Skin epidermis (tissue), 12 donors: ENCODE measurements around the gene PLA2G12B.
"Not testable (repeated sequence)": the region's sequence is repeated elsewhere in the genome, so short reads cannot be mapped to it uniquely, and the experiment has no call there.

ENCODE experiments used
- H3K27ac ChIP-seq, 21 experiments: fragments of 200-600 bp; sonication (generic) in 11 of 21; one replicate each; pipeline ENCODE4 v1.5.0; 2020; ENCODE audit warnings: mild to moderate bottlenecking in 3 of 21, inconsistent platforms in 2 of 21, moderate library complexity in 2 of 21
- H3K4me3 ChIP-seq, 7 experiments: fragments of 200-600 bp; sonication (generic) in 2 of 7; one replicate each; pipeline ENCODE4 v1.5.0; 2020; ENCODE audit warnings: inconsistent platforms in 2 of 7, mild to moderate bottlenecking in 2 of 7, moderate library complexity in 1 of 7

PLA2G12B gene

GRCh38 chr10:72954596-72955554, at the start of gene PLA2G12B:
Gene PLA2G12B, minus strand, starts transcription at chr10:72954806. Its CDS starts 121 bp downstream, at chr10:72954685.
- Histone ChIP-seq H3K27ac (no peak within 1 kb of the TSS), H3K4me3 (no peak within 1 kb of the TSS)

DNA sequence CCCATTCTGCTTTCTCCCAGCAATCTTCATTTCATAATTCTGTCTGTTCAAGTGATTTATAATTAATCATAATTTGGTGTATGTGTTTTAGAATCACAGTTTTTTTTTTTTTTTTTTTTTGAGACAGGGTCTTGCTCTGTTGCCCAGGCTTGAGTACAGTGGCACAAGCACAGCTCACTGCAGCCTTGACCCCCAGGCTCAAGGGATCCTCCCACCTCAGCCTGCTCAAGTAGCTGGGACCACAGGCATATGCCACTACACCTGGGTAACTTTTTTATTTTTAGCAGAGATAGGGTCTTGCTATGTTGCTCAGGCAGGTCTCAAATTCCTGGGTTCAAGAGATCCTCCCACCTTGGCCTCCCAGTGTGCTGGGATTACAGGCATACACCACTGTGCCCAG, 49.2 kb upstream of the PLA2G12B start:
- Histone ChIP-seq H3K27ac (no peak overlapping the region), H3K4me3 (no peak overlapping the region)

DNA sequence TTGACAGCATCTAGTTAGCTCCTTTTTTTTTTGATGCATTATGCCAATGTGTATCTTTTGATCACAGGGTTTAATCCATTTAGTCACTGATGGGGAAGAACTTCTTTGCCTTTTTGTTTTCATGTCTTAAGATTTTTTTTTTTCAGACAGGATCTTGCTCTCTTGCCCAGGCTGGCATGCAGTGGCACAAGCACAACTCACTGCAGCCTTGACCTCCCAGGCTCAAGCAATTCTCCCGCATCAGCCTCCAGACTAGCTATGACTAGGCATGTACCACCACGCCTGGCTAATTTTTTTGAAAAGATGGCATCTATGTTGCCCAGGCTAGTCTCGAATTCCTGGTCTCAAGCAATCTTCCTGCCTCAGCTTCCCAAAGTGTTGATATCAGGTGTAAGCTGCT, 46.4 kb upstream of the PLA2G12B start:
- Histone ChIP-seq H3K27ac (no peak overlapping the region), H3K4me3 (no peak overlapping the region)

DNA sequence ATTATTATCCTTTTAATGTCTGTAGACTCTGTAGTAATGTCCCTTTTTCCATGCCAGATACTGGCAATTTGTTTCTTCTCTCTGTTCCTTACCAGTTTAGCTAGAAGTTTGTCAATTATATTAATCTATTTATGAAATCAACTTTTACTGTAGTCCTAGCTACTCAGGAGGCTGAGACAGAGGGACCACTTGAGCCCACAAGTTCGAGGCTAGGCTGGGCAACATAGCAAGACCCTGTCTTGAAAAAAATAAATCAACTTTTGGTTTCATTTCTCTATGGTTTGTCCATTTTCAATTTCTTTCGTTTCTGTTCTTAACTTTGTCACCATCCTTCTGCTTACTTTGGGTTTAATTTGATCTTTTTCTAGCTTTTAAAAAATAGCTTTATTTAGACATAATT, 42.5 kb upstream of the PLA2G12B start:
- H3K4me3 ChIP-seq, result no peak overlapping the region
- H3K27ac ChIP-seq, result no peak overlapping the region

DNA sequence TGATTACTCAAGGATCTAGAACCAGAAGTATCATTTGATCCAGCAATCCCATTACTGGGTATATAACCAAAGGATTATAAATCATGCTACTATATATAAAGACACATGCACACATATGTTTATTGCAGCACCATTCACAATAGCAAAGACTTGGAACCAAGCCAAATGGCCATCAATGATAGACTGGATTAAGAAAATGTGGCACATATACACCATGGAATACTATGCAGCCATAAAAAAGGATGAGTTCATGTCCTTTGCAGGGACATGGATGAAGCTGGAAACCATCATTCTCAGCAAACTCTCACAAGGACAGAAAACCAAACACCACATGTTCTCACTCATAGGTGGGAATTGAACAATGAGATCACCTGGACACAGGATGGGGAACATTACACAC, 40.9 kb upstream of the PLA2G12B start:
- not testable (repeated sequence) for H3K27ac ChIP-seq, H3K4me3 ChIP-seq

- not testable (repeated sequence) for H3K4me3 ChIP-seq, H3K27ac ChIP-seq
Observed at GRCh38 chr10:72989771-72990170, 35.2 kb upstream of the PLA2G12B start.

DNA sequence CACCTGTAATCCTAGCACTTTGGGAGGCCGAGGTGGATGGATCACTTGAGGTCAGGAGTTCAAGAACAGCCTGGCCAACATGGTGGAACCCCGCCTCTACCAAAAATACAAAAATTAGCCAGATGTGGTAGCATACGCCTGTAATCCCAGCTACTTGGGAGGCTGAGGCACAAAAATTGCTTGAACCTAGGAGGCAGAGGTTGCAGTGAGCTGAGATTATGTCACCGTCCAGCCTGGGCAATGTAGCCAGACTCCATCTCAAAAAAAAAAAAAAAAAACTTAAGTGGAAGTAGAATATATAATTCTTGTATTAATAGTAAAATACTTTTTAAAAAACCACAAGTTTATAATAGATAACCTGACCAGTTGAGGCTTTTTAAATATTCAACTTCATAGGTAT, 30.0 kb upstream of the PLA2G12B start:
- H3K4me3 ChIP-seq, H3K27ac ChIP-seq: not testable (repeated sequence)

GRCh38 chr10:72981882-72982529, 27.4 kb upstream of the PLA2G12B start:
- H3K27ac ChIP-seq, result no peak overlapping the region

GRCh38 chr10:72981028-72981881, 26.6 kb upstream of the PLA2G12B start:
- H3K27ac ChIP-seq, result no peak overlapping the region
- H3K4me3 ChIP-seq, result no peak overlapping the region

More at GRCh38 chr10:72981882-72982529, 27.4 kb upstream of the PLA2G12B start:
- no peak overlapping the region for H3K4me3 ChIP-seq

DNA sequence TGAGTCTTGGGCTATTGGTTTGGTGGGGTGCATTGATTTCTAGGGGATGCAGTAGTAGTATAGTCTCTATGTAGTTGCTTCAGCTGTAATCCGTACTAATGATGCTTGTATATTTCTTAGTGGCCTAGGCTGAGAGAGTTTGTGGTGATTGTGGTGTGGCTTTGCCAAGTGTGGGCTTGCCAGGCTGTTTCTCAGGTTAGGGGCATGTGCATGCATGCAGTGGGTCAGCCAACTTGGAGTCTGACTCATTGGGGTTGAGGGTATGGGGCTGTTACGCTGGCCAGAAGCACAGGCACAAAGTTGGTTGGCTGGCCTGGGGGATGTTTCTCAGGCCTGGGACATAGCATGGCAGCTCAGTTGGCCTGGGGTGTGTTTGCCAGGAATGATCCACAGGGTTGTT, 25.7 kb upstream of the PLA2G12B start:
- H3K27ac ChIP-seq, result no peak overlapping the region
- no peak overlapping the region for H3K4me3 ChIP-seq

- Histone ChIP-seq H3K4me3 (no peak overlapping the region), H3K27ac (no peak overlapping the region)
Observed at GRCh38 chr10:72979709-72980108, 25.1 kb upstream of the PLA2G12B start.

DNA sequence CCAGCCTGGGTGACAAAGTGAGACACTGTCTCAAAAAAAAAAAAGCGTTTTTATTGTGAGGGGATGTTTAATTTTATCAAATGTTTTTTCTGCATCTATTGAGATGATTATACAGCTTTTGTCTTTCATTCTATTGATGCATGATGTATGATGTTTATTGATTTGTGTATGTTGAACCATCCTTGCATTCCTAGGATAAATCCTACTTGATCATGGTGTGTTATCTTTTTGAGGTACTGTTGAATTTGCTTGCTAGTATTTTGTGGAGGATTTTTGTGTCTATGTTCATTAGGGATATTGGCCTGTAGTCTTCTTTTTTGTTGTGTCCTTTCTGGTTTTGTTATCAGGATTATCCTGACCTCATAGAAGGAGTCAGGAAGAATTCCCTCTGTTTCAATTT, 22.3 kb upstream of the PLA2G12B start:
- no peak overlapping the region for H3K27ac ChIP-seq
- no peak overlapping the region for H3K4me3 ChIP-seq

DNA sequence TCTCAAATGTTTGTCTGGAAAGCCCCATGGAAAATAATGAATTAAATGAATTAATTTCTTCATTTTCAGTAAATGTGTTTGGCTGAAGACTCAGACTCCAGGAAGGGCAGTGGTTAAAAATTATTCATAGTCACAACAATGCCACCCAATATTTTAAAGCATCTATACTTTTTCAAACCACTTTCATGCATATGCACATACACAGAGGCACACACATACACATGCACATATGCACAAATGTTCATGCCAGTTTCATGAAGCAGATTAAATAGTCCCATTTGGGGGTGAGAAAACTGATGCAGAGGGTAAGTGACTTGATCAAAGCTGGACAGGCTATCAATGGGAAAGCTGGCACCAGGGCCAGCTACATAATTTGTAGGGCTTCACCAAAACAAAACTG, 1.4 kb upstream of the PLA2G12B start:
- no peak overlapping the region for H3K4me3 ChIP-seq
- no peak overlapping the region for H3K27ac ChIP-seq

- H3K27ac ChIP-seq, result no peak overlapping the region
- H3K4me3 ChIP-seq, result no peak overlapping the region
Observed at GRCh38 chr10:72954230-72954595, 393 bp downstream of the PLA2G12B start.

- Histone ChIP-seq H3K27ac (no peak overlapping the region), H3K4me3 (no peak overlapping the region)
Observed at GRCh38 chr10:72953687-72954086, 919 bp downstream of the PLA2G12B start.

GRCh38 chr10:72952642-72953158, 1.9 kb downstream of the PLA2G12B start:
- Histone ChIP-seq H3K27ac (no peak overlapping the region), H3K4me3 (no peak overlapping the region)

- Histone ChIP-seq H3K27ac (no peak overlapping the region), H3K4me3 (no peak overlapping the region)
Observed at GRCh38 chr10:72952189-72952588, 2.4 kb downstream of the PLA2G12B start.

- Histone ChIP-seq H3K27ac (no peak overlapping the region), H3K4me3 (no peak overlapping the region)
Observed at GRCh38 chr10:72951760-72952159, 2.8 kb downstream of the PLA2G12B start.

- Histone ChIP-seq H3K4me3 (no peak overlapping the region), H3K27ac (no peak overlapping the region)
Observed at GRCh38 chr10:72948762-72949161, 5.8 kb downstream of the PLA2G12B start.

DNA sequence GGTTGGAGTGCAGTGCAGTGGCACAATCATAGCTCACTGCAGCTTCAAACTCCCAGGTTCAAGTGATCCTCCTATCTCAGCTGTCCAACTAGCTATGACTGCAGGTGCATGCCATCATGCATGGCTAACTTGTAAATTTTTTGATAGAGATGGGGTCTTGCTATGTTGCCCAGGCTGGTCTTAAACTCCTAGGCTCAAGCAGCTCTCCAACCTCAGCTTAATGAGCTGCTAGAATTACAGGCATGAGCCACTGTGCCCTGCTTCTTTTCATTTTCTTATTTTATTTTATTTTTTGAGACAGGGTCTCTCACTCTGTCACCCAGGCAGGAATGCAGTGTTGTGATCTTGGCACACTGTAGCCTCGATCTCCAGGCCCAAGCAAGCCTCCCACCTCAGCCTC, 7.6 kb downstream of the PLA2G12B start:
- Histone ChIP-seq H3K4me3 (no peak overlapping the region), H3K27ac (no peak overlapping the region)
